Spleen (tissue), 11 donors: Measurements from ENCODE around the gene ARHGAP22. TPM values are rescaled to one million over a fixed set of nuclear protein-coding genes. Genes with fewer than 3 reads are reported as not detected.

Source experiments
- DNase-seq: peaks from one replicate; pipeline ENCODE4 v3.0.0-alpha.2; 2020
- H3K27ac ChIP-seq, 8 donors: fragments of 200-600 bp; sonication (generic) in 7 of 8; 1 replicate in 4 of 8; 2 replicates in 4 of 8; pipeline versions ENCODE4 v1.5.0 to v1.8.0; 2016 to 2021; ENCODE audit warnings: inconsistent platforms in 4 of 8, mild to moderate bottlenecking in 4 of 8, moderate library complexity in 1 of 8
- H3K27me3 ChIP-seq, 7 donors: fragments of 200-600 bp; sonication (generic) in 6 of 7; replicated peaks in 1 of 7; 1 replicate in 4 of 7; 2 replicates in 3 of 7; pipeline versions ENCODE4 v1.5.0 to v1.8.0; 2016 to 2021; ENCODE audit warnings: inconsistent platforms in 3 of 7, mild to moderate bottlenecking in 1 of 7
- H3K36me3 ChIP-seq, 6 donors: fragments of 200-600 bp; sonication (generic) in 5 of 6; 1 replicate in 4 of 6; 2 replicates in 2 of 6; pipeline versions ENCODE4 v1.5.0 to v1.8.0; 2016 to 2021; ENCODE audit warnings: inconsistent platforms in 2 of 6
- H3K4me1 ChIP-seq, 6 donors: fragments of 200-600 bp; sonication (generic) in 5 of 6; 1 replicate in 3 of 6; 2 replicates in 3 of 6; pipeline versions ENCODE4 v1.5.0 to v1.8.0; 2016 to 2021; ENCODE audit warnings: inconsistent platforms in 3 of 6
- H3K4me3 ChIP-seq, 8 donors: fragments of 200-600 bp; sonication (generic) in 7 of 8; 1 replicate in 4 of 8; 2 replicates in 4 of 8; pipeline versions ENCODE4 v1.5.0 to v1.8.0; 2016 to 2021; ENCODE audit warnings: inconsistent platforms in 4 of 8, mild to moderate bottlenecking in 4 of 8, moderate library complexity in 2 of 8
- H3K9me3 ChIP-seq, 8 donors: fragments of 200-600 bp; sonication (generic) in 7 of 8; 1 replicate in 4 of 8; 2 replicates in 4 of 8; pipeline versions ENCODE4 v1.5.0 to v1.8.0; 2016 to 2021; ENCODE audit warnings: inconsistent platforms in 4 of 8
- CTCF ChIP-seq, 11 experiments: fragments of 200-600 bp in 7 of 11; fragments of 450-650 bp in 4 of 11; sonication (generic) in 4 of 11; IDR thresholded peaks in 8 of 11; conservative IDR thresholded peaks in 3 of 11; 1 replicate in 7 of 11; 2 replicates in 4 of 11; pipeline versions ENCODE4 v1.4.0 to v1.8.0; 2016 to 2021; ENCODE audit warnings: antibody characterized with exemption in 11 of 11, inconsistent platforms in 4 of 11, mild to moderate bottlenecking in 1 of 11
- POLR2A ChIP-seq, 3 donors: fragments of 450-650 bp; IDR thresholded peaks; one replicate each; pipeline ENCODE4 v1.5.1; 2017; ENCODE audit warnings: antibody characterized with exemption in 3 of 3, mild to moderate bottlenecking in 1 of 3
- POLR2AphosphoS5 ChIP-seq, 3 donors: sonication (generic); formaldehyde crosslinking; IDR thresholded peaks; one replicate each; pipeline ENCODE4 v1.5.1; 2017; ENCODE audit warnings: antibody characterized with exemption in 3 of 3
- WGBS, 5 donors: extraction: QIAGEN DNeasy Blood & Tissue Kit in 3 of 5; methylation state at CpG; one replicate each; pipeline versions ENCODE4 v1.1.5 to v1.1.7; 2013 to 2018; 5-methylcytosine and 5-hydroxymethylcytosine counted together
- intact Hi-C: fragments of 100-400 bp; cut with DNase I; formaldehyde crosslinking; loops from one replicate; pipeline ENCODE4 v1.15.0; 2023; ENCODE audit warnings: low total_unique reads
- polyA plus RNA-seq, 3 donors: library from polyadenylated mRNA; stranded (reverse); fragments of 200-250 nt; gene quantifications; one replicate each; pipeline ENCODE4 v1.2.1, GENCODE V29; 2013
- total RNA-seq, 7 donors: library from RNA; depleted of rRNA in 3 of 7; stranded (reverse); fragments of >200 nt in 3 of 7; fragmentation: NEBNext Ultra II Directional in 4 of 7; extraction: Animal tissue kit (Norgen Biotek cat#: 25700) in 4 of 7; gene quantifications; one replicate each; pipeline versions ENCODE4 v1.1.0 to v1.2.1, GENCODE V29; 2016 to 2021
- donor health status: healthy with polysubstance abuse.
- donor health status: DM: no; HTN: no; CAD: no; lungs with moderate emphysema.
- donor health status: DM: no; HTN: no; CAD: no.
- donor health status: Bipolar disorder and iron deficiency.
- donor health status: healthy.
- donor health status: DM: no; HTN: no; CAD: no.
- donor health status: DM: yes; HTN: yes; CAD: no.

ARHGAP22 gene
- total and polyA plus RNA-seq, 10 donors, result 0.56 to 7.5 (median 3.2) TPM

DNA sequence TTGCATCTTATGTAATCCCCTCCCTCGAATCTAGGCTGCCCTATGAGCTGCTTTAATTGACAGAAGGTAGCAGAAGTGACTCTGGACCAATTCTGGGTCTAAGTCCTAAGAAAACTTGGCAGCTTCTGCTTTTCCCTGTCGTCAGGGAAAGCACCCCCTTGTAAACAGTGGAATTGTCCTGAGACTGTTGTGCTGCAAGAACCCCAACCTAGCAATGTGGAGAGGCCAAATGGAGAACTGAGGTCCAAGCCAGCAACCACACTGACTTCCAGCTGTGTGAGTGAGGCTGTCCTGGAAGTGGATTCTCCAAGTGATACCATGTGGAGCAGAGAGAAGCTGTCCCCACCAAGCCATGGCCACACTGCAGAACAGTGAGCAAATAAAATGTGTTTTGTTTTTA, 75.5 kb downstream of the ARHGAP22 start:
- intact Hi-C loops, result no loop called here
- DNase-seq, result no peak

GRCh38 chr10:48527756-48528155, 77.1 kb downstream of the ARHGAP22 start:
- Histone ChIP-seq H3K4me1 (peaks cover 5 to 17% (median 13%) of the 10 kb centered on the region in 6 donors), H3K4me3 (no peak overlapping the region), H3K9me3 (no peaks in the 10 kb centered on the region), H3K36me3 (no peaks in the 10 kb centered on the region), H3K27me3 (peaks cover 0 to 35% (median 20%) of the 10 kb centered on the region in 7 donors), H3K27ac (no peak overlapping the region)
- intact Hi-C loops, result no loop called here
- TF ChIP-seq POLR2AphosphoS5 (IDR thresholded peaks at IDR 0.05) (no peak), CTCF (IDR thresholded peaks at IDR 0.05 in 8 of 11, conservative IDR thresholded peaks at IDR 0.05 in 3 of 11) (no peak), POLR2A (IDR thresholded peaks at IDR 0.05) (no peak)
- no peak for DNase-seq
- WGBS, 5 donors, result 91 to 100% (median 96%) methylated on average over 1 of the region's 1 CpG

More for the DNA sequence above, 75.5 kb downstream of the ARHGAP22 start:
- H3K4me1 ChIP-seq, result peaks cover 0 to 2% (median under 1%) of the 10 kb centered on the region in 6 donors
- H3K27ac ChIP-seq, result no peak overlapping the region
- H3K27me3 ChIP-seq, result peaks cover 0 to 19% (median 5%) of the 10 kb centered on the region in 7 donors
- H3K4me3 ChIP-seq, result no peak overlapping the region
- H3K9me3 ChIP-seq, result no peaks in the 10 kb centered on the region
- TF ChIP-seq POLR2AphosphoS5 (IDR thresholded peaks at IDR 0.05), result no peak
- TF ChIP-seq CTCF (IDR thresholded peaks at IDR 0.05 in 8 of 11, conservative IDR thresholded peaks at IDR 0.05 in 3 of 11), result no peak
- TF ChIP-seq POLR2A (IDR thresholded peaks at IDR 0.05), result no peak
- 27 to 60% (median 38%) methylated on average over 2 of the region's 2 CpGs for WGBS, 5 donors
- H3K36me3 ChIP-seq, result no peaks in the 10 kb centered on the region

DNA sequence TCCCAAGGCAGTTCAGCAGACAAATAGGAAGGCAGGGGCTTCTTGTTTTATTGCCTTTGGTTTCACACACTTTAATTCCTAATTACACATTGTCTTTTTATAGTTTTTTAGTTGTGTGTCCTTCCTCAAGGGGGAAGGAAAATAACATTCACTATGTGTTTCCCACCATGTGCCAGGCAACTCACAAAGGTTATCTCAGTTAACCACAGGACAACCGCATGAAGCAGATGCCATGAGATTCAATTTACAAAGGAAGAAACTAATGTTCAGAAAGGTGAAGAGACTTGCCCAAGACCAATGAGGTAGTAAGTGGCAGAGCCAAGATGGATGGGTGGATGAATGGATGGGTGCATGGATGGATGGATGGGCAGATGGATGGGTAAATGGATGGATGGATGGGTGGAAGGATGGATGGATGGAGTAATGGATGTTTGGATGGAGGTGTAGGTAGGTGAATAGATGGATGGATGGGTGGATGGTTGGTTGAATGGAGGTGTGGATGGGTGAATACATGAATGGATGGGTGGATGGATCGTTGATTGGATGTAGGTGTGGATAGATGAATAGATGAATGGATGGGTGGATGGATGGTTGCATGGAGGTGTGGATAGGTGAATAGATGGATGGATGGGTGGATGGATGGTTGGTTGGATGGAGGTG, 77.9 kb downstream of the ARHGAP22 start:
- peaks cover 5 to 18% (median 13%) of the 10 kb centered on the region in 6 donors for H3K4me1 ChIP-seq
- H3K4me3 ChIP-seq, result no peak overlapping the region
- intact Hi-C loops, result no loop called here
- H3K36me3 ChIP-seq, result no peaks in the 10 kb centered on the region
- H3K9me3 ChIP-seq, result no peaks in the 10 kb centered on the region
- 81 to 94% (median 89%) methylated on average over 2 of the region's 2 CpGs for WGBS, 5 donors
- H3K27me3 ChIP-seq, result peaks cover 0 to 42% (median 27%) of the 10 kb centered on the region in 7 donors
- H3K27ac ChIP-seq, result no peak overlapping the region
- no peak for DNase-seq
- TF ChIP-seq CTCF (IDR thresholded peaks at IDR 0.05 in 8 of 11, conservative IDR thresholded peaks at IDR 0.05 in 3 of 11) (no peak), POLR2A (IDR thresholded peaks at IDR 0.05) (no peak), POLR2AphosphoS5 (IDR thresholded peaks at IDR 0.05) (no peak)

DNA sequence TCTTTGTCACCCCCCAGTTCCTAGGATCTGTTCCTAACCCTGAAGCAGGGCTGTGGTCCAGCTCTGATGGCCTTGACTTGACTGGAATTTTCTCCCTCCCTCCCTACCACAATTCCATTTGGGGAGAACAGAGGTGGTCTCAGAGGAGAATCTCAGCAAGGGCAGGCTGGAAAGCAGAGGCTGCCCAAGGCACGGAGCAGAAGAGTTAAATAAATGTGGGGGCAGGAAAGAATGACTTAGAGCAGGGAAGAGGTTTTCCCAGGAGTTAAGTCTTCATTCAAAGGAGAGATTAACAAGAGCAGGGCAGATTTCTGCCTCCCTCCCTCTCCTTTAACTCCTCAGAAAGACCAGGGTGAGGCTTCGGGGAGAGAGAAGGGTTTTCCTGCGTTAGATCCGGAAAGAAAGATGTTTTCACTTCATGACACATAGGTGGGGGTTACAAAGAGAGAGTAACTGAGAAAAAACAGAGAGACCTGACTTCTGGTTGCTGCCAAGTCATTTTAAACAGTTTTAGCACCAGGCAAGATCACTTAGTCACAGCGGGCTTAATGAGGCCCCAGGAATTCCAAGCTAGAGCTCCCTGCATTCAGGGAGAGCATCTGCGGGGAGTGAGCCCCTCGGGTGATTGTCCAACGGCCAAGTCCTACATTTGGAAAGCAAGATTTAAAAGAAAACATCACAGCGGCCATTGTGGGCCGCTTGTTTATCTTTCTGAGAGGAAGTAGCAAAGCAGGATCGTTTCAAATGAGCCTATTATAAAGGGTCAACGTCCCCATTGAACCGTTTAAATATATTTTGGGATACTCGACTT, 78.7 kb downstream of the ARHGAP22 start:
- Histone ChIP-seq H3K27me3 (peaks cover 0 to 50% (median 31%) of the 10 kb centered on the region in 7 donors), H3K27ac (no peak overlapping the region), H3K9me3 (no peaks in the 10 kb centered on the region), H3K4me1 (peaks cover 5 to 18% (median 13%) of the 10 kb centered on the region in 6 donors), H3K4me3 (no peak overlapping the region), H3K36me3 (no peaks in the 10 kb centered on the region)
- WGBS, 5 donors, result 57 to 71% (median 70%) methylated on average over 14 of the region's 14 CpGs
- intact Hi-C loops, result no loop called here
- TF ChIP-seq POLR2A (IDR thresholded peaks at IDR 0.05), result no peak
- no peak for TF ChIP-seq POLR2AphosphoS5 (IDR thresholded peaks at IDR 0.05)
- TF ChIP-seq CTCF (IDR thresholded peaks at IDR 0.05 in 8 of 11, conservative IDR thresholded peaks at IDR 0.05 in 3 of 11), result no peak
- no peak for DNase-seq
